ENCODE results near the gene ZNF879.

ZNF879 gene

GRCh38 chr5:178984145-178985072, 39.2 kb upstream of the ZNF879 start:
- H3K9me3 ChIP-seq (ENCODE audit: control insufficient read depth, insufficient read depth, low read depth, low read length): no peaks in the 10 kb centered on the region
- no peak overlapping the region for H3K27ac ChIP-seq (ENCODE audit: extremely low read depth, low read depth, low read length)
- POLR2A ChIA-PET: no interaction called here
- H3K4me1 ChIP-seq (ENCODE audit: control insufficient read depth, insufficient read depth, low read length): no peaks in the 10 kb centered on the region
- no peak overlapping the region for H3K4me3 ChIP-seq (ENCODE audit: low read depth, low read length)
- H3K36me3 ChIP-seq (ENCODE audit: control insufficient read depth in 2 of 2, insufficient read depth in 1 of 2, low read length in 2 of 2): no peaks in the 10 kb centered on the region
- TF ChIP-seq ZBTB44 (tag by site-specific recombination; IDR thresholded peaks at IDR 0.05) (no peak), ZSCAN30 (tag by site-specific recombination; IDR thresholded peaks at IDR 0.05) (no peak), ZNF112 (tag by site-specific recombination; IDR thresholded peaks at IDR 0.05) (no peak), KLF9 (tag by site-specific recombination; IDR thresholded peaks at IDR 0.05; ENCODE audit: low read depth) (no peak), ZNF354C (tag by site-specific recombination; IDR thresholded peaks at IDR 0.05; ENCODE audit: borderline replicate concordance, low read depth) (no peak), ZNF626 (tag by site-specific recombination; IDR thresholded peaks at IDR 0.05) (no peak), GFI1B (tag by site-specific recombination; IDR thresholded peaks at IDR 0.05) (no peak), ZFP3 (tag by site-specific recombination; IDR thresholded peaks at IDR 0.05; ENCODE audit: low read depth) (no peak), ZXDB (tag by site-specific recombination; IDR thresholded peaks at IDR 0.05) (no peak), HOXA7 (CRISPR knock-in tag; IDR thresholded peaks at IDR 0.05; ENCODE audit: borderline replicate concordance) (no peak), ZNF549 (tag by site-specific recombination; IDR thresholded peaks at IDR 0.05) (no peak), GLIS2 (tag by site-specific recombination; IDR thresholded peaks at IDR 0.05) (no peak), KLF7 (tag by site-specific recombination; IDR thresholded peaks at IDR 0.05; ENCODE audit: borderline replicate concordance) (no peak), ZNF521 (tag by site-specific recombination; IDR thresholded peaks at IDR 0.05) (no peak), ZNF777 (tag by site-specific recombination; IDR thresholded peaks at IDR 0.05; ENCODE audit: borderline replicate concordance) (no peak)
- CTCF ChIA-PET: interaction anchor here (0.8 kb wide), 1 partner anchor 9 kb away, joined by 3 read pairs; no protein-coding TSS in a partner anchor

- ChIA-PET POLR2A (no interaction called here), CTCF (no interaction called here)
- H3K4me1 ChIP-seq (ENCODE audit: control insufficient read depth, insufficient read depth, low read length): no peaks in the 10 kb centered on the region
- no peaks in the 10 kb centered on the region for H3K9me3 ChIP-seq (ENCODE audit: control insufficient read depth, insufficient read depth, low read depth, low read length)
- H3K27ac ChIP-seq (ENCODE audit: extremely low read depth, low read depth, low read length): no peak overlapping the region
- TF ChIP-seq ZNF654 (tag by site-specific recombination; IDR thresholded peaks at IDR 0.05; ENCODE audit: low read depth) (no peak), EGR2 (tag by site-specific recombination; IDR thresholded peaks at IDR 0.05; ENCODE audit: low read depth) (no peak), GFI1B (tag by site-specific recombination; IDR thresholded peaks at IDR 0.05) (no peak)
- H3K4me3 ChIP-seq (ENCODE audit: low read depth, low read length): no peak overlapping the region
- H3K36me3 ChIP-seq (ENCODE audit: control insufficient read depth in 2 of 2, insufficient read depth in 1 of 2, low read length in 2 of 2): no peaks in the 10 kb centered on the region
Measured at GRCh38 chr5:178986326-178986960, 37.2 kb upstream of the ZNF879 start.

GRCh38 chr5:178988436-178989220, 35.0 kb upstream of the ZNF879 start:
- POLR2A ChIA-PET: no interaction called here
- no peaks in the 10 kb centered on the region for H3K9me3 ChIP-seq (ENCODE audit: control insufficient read depth, insufficient read depth, low read depth, low read length)
- no peak overlapping the region for H3K27ac ChIP-seq (ENCODE audit: extremely low read depth, low read depth, low read length)
- no peaks in the 10 kb centered on the region for H3K4me1 ChIP-seq (ENCODE audit: control insufficient read depth, insufficient read depth, low read length)
- CTCF ChIA-PET: no interaction called here
- H3K36me3 ChIP-seq (ENCODE audit: control insufficient read depth in 2 of 2, insufficient read depth in 1 of 2, low read length in 2 of 2): no peaks in the 10 kb centered on the region
- no peak overlapping the region for H3K4me3 ChIP-seq (ENCODE audit: low read depth, low read length)
- TF ChIP-seq AEBP2 (tag by site-specific recombination; IDR thresholded peaks at IDR 0.05; ENCODE audit: borderline replicate concordance): no peak
- TF ChIP-seq PRDM2 (tag by site-specific recombination; IDR thresholded peaks at IDR 0.05; ENCODE audit: borderline replicate concordance): no peak
- no peak for TF ChIP-seq ZNF335 (tag by site-specific recombination; conservative IDR thresholded peaks at IDR 0.05)

Data from HEK293 (cell line).